Fibroblast of skin of scalp (primary cell): Measurements from ENCODE around the gene ENTPD6.
"Not testable (repeated sequence)": the region's sequence is repeated elsewhere in the genome, so short reads cannot be mapped to it uniquely, and the experiment has no call there.

Source experiments
- DNase-seq: peaks from one replicate; pipeline ENCODE4 v3.0.0-alpha.2; 2013

The ENTPD6 gene

DNA sequence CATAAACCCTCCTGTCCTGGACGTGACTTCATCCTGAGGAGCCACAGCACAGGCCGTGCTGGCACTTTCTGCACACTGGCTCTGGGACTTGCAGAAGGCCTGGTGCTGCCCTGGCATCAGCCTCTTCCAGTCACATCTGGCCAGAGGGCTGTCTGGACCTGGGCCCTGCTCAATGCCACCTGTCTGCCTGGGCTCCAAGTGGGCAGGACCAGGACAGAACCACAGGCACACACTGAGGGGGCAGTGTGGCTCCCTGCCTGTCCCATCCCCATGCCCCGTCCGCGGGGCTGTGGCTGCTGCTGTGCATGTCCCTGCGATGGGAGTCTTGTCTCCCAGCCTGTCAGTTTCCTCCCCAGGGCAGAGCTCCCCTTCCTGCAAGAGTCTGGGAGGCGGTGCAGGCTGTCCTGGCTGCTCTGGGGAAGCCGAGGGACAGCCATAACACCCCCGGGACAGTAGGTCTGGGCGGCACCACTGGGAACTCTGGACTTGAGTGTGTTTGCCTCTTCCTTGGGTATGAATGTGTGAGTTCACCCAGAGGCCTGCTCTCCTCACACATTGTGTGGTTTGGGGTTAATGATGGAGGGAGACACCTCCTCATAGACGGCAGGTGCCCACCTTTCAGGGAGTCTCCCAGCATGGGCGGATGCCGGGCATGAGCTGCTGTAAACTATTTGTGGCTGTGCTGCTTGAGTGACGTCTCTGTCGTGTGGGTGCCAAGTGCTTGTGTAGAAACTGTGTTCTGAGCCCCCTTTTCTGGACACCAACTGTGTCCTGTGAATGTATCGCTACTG, 30.3 kb downstream of the ENTPD6 start:
- DNase-seq, result no peak

DNA sequence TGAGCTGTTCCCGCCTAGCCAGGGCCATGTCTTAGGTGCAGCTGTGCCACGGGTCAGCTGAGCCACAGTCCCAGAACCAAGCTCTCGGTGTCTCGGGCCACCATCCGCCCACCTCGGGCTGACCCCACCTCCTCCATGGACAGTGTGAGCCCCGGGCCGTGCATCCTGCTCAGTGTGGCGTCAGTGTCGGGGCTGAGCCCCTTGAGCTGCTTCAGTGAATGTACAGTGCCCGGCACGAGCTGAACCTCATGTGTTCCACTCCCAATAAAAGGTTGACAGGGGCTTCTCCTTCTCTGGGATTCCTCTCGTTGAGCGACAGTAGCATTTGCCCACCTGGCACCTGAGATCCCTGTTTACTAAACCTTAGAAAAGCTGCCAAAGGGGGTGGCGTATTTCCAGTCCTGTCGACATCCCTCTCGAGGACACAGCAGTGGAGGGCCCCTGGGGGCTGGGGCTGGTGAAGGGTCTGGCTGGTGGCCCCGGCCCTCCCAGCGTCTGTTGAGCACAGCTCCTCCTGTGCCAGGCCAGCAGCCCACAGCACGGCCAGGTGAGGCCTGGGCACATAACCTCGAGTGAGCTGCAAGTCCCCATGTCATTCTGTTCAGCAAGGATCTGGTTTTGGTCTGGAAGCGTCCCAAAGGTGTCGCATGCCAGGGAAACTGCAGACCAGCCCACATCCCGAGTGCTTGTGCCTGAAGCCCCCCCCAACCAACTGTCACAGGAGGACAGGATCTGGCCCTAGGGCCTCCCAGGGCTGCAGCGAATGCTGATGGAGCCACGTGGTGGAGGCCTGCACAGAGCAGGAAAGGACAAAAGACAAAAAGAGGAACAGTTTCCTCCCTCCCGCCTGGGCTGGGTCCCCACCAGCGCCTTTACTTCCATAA, 31.2 kb downstream of the ENTPD6 start:
- no peak for DNase-seq

DNA sequence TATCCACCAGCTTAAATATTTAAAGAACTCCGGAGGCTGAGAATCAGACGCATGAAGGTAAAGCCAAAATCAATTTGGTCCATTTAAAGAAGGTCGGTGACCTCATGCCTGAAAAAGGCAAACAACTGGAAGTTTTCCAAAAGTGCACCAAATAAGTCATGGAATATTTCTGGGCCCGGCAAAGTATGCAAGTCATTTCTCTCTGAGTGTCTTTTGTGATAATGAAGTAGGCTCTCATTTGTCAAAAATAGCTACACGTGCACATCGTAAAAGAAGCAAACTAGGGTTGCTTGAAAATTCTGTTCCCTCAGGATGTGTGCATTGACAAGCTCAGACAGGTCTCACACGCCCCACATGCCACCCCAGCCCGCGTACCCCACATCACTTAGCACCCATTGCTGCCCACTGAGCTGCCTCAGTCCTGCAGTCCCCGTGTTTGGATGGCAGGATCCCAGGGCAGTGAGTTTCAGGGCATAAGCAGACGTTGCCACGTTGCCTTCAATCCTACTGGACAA, 31.9 kb downstream of the ENTPD6 start:
- DNase-seq, result peak; percentile 92

DNA sequence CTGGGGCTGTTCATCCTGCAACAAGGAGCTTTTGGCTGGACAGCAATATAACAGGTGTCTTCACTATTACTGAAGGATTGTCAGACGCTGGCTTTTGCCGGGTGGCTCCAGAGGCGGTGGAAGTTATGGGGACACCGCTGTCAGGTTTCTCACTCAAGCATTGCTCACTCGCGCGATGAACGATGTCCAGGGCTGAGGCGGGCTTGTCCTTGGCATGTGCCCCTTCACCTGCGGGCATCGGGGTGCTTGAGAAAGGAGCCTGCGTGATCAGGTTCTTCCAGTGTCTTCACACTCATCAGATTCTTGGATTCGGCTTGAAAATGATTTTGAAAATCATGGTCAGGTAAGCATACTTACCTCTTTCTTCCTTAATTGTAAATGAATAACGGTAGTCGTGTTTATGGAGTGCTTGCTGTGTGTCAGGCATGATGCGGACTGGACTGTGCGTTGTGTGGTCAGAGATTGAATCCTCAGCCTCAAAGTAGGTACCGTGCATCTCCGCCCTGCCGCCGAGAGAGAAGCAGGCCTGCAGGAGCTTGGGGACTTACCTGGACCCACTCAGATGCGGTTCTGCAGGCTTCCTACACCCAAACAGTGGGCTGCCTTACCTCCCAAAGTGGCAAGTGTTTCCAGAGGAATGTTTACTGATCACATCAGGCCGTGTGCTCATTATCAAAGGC, 34.1 kb downstream of the ENTPD6 start:
- no peak for DNase-seq

DNA sequence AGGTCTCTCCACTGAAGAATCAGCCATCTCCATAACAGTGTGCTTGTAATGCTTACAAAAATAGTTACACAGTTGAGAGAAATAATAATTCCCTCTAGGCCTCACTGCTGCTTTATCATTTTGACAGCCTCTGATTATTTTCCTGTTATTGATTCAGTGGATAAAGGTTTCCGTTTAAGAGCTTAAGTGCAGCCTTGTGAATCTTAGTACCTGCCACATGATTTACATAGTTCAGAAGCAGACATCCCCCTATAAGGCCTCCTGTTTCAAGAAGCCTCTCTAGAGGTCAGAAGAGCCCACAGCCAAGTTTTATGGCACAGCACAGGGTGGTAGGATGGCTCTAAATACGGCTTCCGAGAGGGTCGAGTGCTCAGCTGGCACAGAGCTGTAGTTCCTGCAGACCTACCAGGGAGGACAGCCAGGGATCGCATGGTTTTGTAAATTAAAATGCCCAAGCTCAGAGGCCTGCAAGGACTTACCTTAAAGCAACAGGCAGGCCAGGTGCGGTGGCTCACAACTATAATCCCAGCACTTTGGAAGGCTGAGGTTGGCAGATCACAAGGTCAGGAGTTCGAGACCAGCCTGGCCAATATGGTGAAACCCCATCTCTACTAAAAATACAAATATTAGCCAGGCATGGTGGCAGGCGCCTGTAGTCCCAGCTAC, 34.8 kb downstream of the ENTPD6 start:
- no peak for DNase-seq

DNA sequence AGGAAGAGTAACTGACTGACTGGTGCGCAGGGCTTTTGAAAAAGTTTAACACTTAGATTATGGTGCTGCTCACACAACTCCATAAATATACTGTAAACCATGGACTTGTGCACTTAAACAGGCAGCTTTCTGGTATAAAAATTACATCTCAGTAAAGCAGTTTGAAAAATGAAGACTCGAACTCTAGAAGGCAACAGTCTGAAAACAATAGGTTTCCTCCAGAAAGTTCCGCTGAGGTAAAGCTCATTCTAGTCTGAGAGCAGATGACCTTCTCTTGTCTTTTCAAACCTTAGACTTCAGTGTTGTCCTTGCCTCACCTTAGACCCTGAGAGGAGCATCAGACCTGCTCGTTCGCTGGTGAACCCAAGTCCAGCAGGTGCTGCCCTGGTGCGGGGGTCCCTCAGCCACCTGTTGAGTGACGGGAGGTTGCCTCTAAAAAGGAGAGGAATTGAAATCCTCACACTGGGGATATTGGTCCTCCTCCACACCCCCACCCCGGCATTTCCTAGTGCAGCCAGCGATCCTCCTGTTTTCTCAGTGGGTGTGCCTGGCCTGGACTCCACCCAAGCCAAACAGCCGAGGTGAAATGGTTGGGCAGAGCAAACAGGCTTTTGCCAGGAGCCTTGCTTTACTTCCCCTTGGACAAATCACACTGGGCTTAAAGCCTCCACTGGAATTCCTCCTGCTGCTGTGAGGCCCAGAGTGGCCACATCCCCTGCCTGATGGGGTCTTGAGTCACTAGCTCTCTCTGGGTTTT, 37.7 kb downstream of the ENTPD6 start:
- DNase-seq, result peak; percentile 88

DNA sequence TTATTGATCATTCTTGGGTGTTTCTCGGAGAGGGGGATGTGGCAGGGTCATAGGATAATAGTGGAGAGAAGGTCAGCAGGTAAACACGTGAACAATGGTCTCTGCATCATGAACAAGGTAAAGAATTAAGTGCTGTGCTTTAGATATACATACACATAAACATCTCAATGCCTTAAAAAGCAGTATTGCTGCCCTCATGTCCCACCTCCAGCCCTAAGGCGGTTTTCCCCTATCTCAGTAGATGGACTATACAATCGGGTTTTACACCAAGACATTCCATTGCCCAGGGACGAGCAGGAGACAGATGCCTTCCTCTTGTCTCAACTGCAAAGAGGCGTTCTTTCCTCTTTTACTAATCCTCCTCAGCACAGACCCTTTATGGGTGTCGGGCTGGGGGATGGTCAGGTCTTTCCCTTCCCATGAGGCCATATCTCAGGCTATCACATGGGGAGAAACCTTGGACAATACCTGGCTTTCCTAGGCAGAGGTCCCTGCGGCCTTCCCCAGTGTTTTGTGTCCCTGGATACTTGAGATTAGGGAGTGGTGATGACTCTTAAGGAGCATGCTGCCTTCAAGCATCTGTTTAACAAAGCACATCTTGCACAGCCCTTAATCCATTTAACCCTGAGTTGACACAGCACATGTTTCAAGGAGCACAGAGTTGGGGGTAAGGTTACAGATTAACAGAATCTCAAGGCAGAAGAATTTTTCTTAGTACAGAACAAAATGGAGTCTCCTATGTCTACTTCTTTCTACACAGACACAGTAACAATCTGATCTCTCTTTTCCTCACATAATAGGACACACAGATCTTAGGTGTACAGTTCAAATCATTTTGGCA, 38.7 kb downstream of the ENTPD6 start:
- DNase-seq, result not testable (repeated sequence)

DNA sequence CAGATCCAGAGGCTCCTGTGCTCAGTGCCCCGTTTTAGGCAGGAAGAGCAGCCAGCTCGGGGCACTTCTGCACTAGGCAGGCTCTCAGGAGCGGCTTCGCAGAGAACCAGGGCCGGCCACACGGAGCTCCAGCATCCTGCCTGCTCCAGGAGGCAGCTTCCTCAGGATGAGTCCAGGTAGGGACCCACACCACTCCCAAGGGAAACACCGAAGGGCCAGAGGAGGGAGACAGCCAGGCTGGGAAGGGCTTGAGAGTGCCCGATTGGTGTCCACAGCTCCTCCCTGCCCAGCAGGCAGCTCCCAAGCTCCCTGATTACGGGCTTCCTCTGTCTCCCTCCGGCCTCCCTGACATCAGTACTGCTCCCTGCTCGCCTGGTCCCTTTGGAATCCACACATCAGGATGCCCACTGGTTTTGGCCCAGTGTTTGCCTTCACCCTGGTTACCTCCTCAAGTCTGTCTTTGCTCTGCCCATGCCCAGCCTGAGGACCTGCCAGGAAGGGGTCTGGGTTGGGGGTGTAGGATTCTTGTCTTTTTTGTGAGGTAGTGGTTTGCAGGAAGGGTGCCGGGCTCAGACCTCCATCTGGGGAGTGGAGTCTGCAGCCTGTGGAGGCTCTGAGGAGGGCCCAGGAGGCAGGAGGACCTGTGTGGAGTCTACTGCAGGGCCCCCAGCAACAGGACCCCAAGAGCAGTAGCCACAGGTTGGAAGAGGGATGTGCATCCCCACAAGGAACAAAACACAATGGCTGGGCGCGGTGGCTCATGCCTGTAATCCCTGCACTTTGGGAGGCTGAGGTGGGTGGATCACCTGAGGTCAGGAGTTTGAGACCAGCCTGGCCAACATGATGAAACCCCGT, 41.2 kb downstream of the ENTPD6 start:
- DNase-seq, result peak; percentile 22

DNA sequence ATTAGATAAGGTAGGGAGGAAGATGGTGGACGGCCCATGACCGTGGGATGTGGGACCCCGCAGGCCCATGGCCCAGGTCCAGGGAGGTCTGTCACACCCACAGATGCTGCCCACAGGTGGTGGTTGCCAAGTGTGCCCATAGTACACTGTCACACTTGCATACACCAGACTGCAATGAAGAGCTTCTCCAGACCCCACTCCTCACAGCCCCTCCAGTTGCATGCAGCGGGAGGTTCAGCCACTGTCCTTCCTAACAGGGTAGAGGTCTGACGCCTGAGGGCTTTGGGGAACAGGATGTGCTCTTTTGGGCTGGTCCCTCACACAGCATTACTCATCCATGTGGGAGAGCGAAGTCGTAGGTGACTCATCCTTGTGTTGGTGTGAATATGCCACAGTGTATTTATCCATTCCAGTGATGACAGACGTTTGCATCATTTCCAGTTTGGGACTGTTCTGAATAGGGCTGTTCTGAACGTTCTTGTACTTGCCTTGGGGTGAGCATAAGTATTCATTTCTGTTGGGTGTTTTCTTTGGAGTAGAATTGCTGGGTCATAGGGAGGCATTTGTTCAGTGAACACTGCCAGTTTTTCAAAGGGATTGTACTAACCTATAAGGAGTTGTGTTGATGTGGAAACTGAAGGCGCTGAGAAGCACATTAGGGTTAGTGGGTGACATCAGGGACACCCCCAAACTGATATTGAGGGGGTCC, 42.3 kb downstream of the ENTPD6 start:
- DNase-seq, result peak; percentile 100

DNA sequence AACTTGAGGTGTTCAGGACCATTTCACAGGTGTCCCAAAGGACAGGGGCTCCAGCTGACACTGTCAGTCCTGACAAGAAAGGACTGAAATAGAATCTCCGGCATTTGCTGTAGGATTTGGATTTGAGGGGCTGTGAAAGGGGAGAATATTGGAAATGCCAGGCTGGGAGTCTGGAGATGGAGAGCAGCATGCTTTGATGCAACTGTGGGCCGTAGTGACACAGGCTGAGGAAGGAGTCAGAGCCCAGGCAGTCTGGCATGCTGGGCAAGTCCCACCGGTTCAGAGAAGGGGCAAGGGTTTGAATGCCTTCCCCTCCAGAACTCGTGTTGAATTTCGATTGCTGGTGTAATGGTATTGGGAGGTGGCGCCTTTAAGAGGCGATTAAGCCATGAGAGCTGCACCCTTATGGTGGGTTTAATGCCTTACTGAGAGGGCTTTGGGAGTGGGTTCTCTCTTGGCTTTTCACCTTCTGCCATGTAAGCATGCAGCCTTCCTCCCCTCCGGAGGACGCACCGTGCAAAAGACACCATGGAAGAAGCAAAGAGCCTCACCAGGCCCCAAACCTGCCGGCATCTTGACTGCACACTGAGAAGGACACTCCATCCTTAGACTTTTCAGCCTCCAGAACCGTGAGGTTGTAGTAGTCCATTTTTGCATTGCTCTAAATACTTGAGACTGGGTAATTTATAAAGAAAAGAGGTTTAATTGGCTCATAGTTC, 43.0 kb downstream of the ENTPD6 start:
- peak; percentile 77 for DNase-seq

DNA sequence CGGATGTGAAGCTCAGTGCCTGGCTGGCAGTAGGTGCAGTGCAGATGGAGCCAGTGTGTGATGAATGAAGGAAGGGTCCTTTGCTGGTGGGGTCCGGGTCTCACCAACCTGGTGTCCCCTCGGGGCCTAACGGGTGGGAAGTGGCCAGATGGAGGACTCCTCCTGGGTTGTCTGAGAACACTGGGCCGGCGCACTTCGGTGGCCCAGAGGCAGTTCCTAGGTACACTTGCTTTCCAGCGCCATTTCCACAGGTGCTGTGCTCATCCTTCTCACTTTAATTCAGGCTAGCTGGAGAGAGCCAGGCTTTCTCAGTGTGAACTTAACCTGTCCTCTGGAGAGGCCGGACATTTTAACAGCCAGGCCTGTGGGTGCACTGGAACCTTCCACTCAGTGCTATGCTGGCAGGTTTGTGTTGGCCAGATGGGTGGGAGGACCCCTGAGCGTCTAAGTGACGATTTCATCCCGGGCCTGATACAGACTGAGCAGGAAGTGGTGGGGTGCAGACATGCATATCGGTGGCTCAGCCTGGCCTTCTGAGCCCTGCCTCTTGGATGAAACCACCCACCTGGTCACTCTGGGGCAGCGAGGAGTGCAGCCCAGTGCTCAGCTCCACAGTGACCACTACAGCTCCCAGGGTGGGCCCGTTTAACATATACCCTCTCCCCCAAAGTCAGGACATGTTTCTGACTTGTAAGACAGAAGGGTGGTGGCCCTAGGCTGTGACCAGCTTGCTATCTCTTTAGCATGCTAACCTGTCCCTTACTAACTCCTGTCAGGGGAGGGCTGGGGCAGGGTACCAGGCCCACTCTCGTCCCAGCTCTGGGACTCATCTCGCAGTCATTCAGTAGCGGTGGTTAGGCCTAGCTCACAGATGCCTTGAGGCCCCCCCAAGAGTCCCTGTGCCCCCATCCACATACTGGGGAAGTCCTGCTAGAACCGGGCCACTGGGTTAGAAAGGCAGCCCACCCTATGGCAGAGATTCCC, 44.2 kb downstream of the ENTPD6 start:
- DNase-seq, result no peak

DNA sequence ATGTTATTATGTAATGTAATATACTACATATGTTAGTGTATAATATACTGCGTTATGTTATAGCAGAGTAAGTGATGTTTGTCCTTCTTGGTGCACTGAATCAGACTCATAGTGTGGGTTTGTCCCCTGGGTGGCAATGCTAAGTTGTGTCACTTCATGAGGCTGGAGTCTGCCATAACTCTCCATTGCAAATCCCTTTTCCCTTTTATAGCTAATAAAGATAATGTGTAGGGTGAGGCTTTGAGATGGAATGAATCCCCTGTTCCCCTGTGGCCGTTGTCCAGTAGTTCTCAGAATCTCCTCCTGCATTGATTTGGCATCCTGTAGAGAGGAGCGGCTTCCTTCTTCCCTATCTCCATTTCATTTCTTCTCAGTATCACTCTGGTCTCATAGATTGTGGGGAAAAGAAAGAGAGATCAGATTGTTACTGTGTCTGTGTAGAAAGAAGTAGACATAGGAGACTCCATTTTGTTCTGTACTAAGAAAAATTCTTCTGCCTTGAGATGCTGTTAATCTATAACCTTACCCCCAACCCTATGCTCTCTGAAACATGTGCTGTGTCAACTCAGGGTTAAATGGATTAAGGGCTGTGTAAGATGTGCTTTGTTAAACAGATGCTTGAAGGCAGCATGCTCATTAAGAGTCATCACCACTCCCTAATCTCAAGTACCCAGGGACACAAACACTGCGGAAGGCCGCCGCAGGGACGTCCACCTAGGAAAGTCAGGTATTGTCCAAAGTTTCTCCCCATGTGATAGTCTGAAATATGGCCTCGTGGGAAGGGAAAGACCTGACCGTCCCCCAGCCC, 45.5 kb downstream of the ENTPD6 start:
- peak; percentile 29 for DNase-seq

DNA sequence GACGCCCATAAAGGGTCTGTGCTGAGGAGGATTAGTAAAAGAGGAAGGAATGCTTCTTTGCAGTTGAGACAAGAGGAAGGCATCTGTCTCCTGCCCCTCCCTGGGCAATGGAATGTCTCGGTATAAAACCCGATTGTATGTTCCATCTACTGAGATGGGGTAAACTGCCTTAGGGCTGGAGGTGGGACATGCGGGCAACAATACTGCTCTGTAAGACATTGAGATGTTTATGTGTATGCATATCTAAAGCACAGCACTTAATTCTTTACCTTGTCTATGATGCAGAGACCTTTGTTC, 46.1 kb downstream of the ENTPD6 start:
- not testable (repeated sequence) for DNase-seq

DNA sequence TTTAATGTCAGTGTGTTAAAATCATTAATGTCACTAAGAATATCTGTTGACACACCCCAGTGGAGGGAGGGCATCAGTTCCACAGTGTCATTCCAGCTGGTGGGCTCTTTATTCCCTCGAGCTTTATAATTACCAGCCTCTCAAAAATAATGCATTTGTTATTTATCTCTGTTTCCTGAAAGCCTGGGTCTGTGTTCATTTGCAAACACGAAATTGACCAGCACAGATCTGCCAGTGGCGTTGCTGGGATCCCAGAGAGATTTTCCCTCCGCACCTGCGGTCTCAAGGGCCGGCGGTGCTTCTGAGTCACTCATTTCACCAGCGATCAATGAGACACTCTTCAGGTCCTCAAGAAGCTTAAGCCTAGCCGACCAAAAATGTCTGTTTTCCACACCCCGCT, 46.7 kb downstream of the ENTPD6 start:
- DNase-seq, result no peak

DNA sequence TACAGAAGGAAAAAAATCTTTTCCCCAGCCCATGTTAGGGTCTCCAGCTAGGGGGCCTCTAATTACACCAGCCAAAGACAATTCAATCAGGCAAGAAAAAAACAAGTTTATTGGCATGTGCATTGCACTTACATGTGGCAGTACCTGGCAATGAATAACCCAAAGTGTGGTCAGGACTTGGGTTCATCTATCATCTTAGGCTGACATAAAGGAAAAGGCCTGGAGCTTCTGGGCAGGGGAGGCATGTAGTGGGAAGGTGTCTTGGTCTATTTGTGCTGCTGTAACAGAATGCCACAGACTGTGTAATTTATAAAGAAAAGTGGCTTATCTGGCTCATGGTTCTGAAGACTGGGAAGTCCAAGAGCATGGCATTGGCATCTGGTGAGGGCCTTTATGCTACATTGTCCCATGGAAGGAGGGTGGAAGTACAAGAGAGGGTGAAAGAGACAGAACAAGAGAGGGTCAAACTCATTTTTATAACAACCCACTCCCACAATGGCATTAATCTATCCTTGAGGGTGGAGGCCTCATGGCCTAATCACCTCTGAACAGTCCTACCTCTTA, 48.0 kb downstream of the ENTPD6 start:
- no peak for DNase-seq

DNA sequence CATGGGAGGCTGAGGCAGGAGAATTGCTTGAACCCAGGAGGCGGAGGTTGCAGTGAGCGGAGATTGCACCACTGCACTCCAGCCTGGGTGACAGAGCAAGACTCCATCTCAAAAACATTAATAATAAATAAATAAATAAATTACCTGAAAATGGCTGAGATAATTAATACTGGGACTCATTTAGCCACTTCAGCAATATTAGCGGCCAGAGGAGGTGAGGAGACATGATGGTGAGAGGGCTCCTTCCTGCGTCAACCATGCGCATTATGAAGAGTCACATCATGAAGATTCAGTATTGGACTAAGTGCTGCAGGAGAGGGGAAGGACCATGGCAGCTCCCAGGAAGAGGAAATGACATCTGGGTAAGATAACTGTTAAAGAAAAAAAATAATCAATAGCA, 49.5 kb downstream of the ENTPD6 start:
- DNase-seq, result no peak
